GM12878 (cell line): ENCODE results near the gene SFTPB. TPM values are rescaled to one million over a fixed set of nuclear protein-coding genes. Genes with fewer than 3 reads are reported as not detected.

Experiments
- ATAC-seq: fragments of 200-7000 bp; cut with Tn5 transposase; 3 replicates; pipeline ENCODE4 v1.9.1; 2020; ENCODE audit warnings: mild to moderate bottlenecking, moderate library complexity
- BruUV-seq: library from RNA; stranded (reverse); fragments of 400-500 nt; replicated peaks from 2 replicates; lab custom pipeline; 2021; lab: Mats Ljungman, UMichigan
- CTCF ChIA-PET: fragments of 300-600 bp; sonication (Branson Sonifier 250); formaldehyde crosslinking; extraction: SDS; loops from one replicate; lab custom pipeline; 2021; ENCODE audit warnings: inconsistent platforms; lab: Yijun Ruan, JAX
- POLR2A ChIA-PET: fragments of 350-600 bp; formaldehyde crosslinking; extraction: SDS; loops from one replicate; lab custom pipeline; 2021; ENCODE audit warnings: inconsistent platforms; lab: Charles Lee
- RAD21 ChIA-PET: fragments of 300-600 bp; sonication (Branson Sonifier 250); formaldehyde crosslinking; loops from one replicate; lab custom pipeline; 2023; ENCODE audit warnings: antibody characterized with exemption; ENCODE audit not compliant: unreplicated experiment; lab: Charles Lee
- SMC1A ChIA-PET: fragments of 300-600 bp; sonication (Branson Sonifier 250); formaldehyde crosslinking; loops from one replicate; lab custom pipeline; 2023; ENCODE audit not compliant: unreplicated experiment, uncharacterized antibody; lab: Charles Lee
- DNase-seq: peaks from one replicate; pipeline ENCODE4 v3.0.0-alpha.2; 2011; ENCODE audit warnings: low read depth, low spot score
- FAIRE-seq: peaks from 3 replicates; lab custom pipeline; 2011; peaks lifted over from hg19 to GRCh38; lab: Jason Lieb, UNC
- H2AFZ ChIP-seq: 2 replicates; pipeline ENCODE4 v1.6.0; 2011; ENCODE audit warnings: low read depth, low read length, control low read depth; ENCODE audit not compliant: control insufficient read depth
- H3K27ac ChIP-seq: 2 replicates; pipeline ENCODE4 v1.5.1; 2011; ENCODE audit warnings: control low read depth; ENCODE audit not compliant: control insufficient read depth, insufficient read depth
- H3K27me3 ChIP-seq, 2 experiments: replicated peaks in 1 of 2; 2 replicates each; pipeline versions ENCODE4 v1.6.0 to v1.6.1; 2011; ENCODE audit warnings: low read length in 1 of 2; ENCODE audit not compliant: control insufficient read depth in 2 of 2, insufficient read depth in 2 of 2
- H3K36me3 ChIP-seq, 2 experiments: 2 replicates each; pipeline ENCODE4 v1.5.1; 2011; ENCODE audit warnings: low read length in 1 of 2; ENCODE audit not compliant: control insufficient read depth in 2 of 2, insufficient read depth in 2 of 2
- H3K4me1 ChIP-seq: 2 replicates; pipeline ENCODE4 v1.6.1; 2011; ENCODE audit warnings: mild to moderate bottlenecking, low read length, moderate library complexity, mixed read lengths; ENCODE audit not compliant: control insufficient read depth, insufficient read depth
- H3K4me2 ChIP-seq: 2 replicates; pipeline ENCODE4 v1.6.0; 2011; ENCODE audit warnings: control low read depth; ENCODE audit not compliant: control insufficient read depth, insufficient read depth
- H3K4me3 ChIP-seq: fragments of 200-600 bp; sonication (generic); 2 replicates; pipeline ENCODE4 v1.5.1; 2016
- H3K79me2 ChIP-seq: 2 replicates; pipeline ENCODE4 v1.6.0; 2011; ENCODE audit warnings: low read length; ENCODE audit not compliant: control insufficient read depth, insufficient read depth
- H3K9ac ChIP-seq: 2 replicates; pipeline ENCODE4 v1.8.0; 2011; ENCODE audit warnings: low read length, control low read depth, mixed read lengths; ENCODE audit not compliant: control insufficient read depth, insufficient read depth
- H3K9me3 ChIP-seq: replicated peaks from 3 replicates; pipeline ENCODE4 v1.5.1; 2011; ENCODE audit warnings: mild to moderate bottlenecking, low read length; ENCODE audit not compliant: control insufficient read depth, insufficient read depth
- H4K20me1 ChIP-seq: 2 replicates; pipeline ENCODE4 v1.6.0; 2011; ENCODE audit not compliant: control insufficient read depth, insufficient read depth
- ASH2L ChIP-seq: fragments of 300-600, 200-600 bp; sonication (generic); IDR thresholded peaks from 2 replicates; pipeline ENCODE4 v1.6.1; 2017; ENCODE audit warnings: low read depth, mild to moderate bottlenecking, borderline replicate concordance
- CBX5 ChIP-seq: sonication (generic); IDR thresholded peaks from 2 replicates; pipeline ENCODE4 v1.6.1; 2016; ENCODE audit warnings: low read depth, moderate library complexity, mild to moderate bottlenecking, inconsistent platforms
- E2F4 ChIP-seq: IDR thresholded peaks from 2 replicates; pipeline ENCODE4 v1.6.1; 2012; ENCODE audit warnings: low read depth, low read length, improper control_type of control experiment
- EGR1 ChIP-seq, 2 experiments: IDR thresholded peaks; 1 replicate in 1 of 2; 2 replicates in 1 of 2; pipeline ENCODE4 v1.6.1; 2011 to 2012; ENCODE audit warnings: low read depth in 2 of 2, low read length in 2 of 2, borderline replicate concordance in 1 of 2, mild to moderate bottlenecking in 1 of 2, moderate library complexity in 1 of 2
- FOXM1 ChIP-seq: IDR thresholded peaks from 2 replicates; pipeline ENCODE4 v1.6.1; 2012; ENCODE audit warnings: low read depth, mild to moderate bottlenecking, inconsistent platforms, low read length, moderate library complexity
- HDGF ChIP-seq: fragments of 450-650 bp; IDR thresholded peaks from 2 replicates; pipeline ENCODE4 v1.6.1; 2016; ENCODE audit warnings: antibody characterized with exemption
- HSF1 ChIP-seq: fragments of 150-350 bp; IDR thresholded peaks from 2 replicates; pipeline ENCODE4 v1.6.1; 2014; ENCODE audit warnings: mild to moderate bottlenecking, low read depth, low read length
- MEF2A ChIP-seq: IDR thresholded peaks from 2 replicates; pipeline ENCODE4 v1.6.1; 2011; ENCODE audit warnings: low read depth, mild to moderate bottlenecking, low read length, moderate library complexity; ENCODE audit not compliant: insufficient read depth
- MTA2 ChIP-seq: fragments of 450-650 bp; IDR thresholded peaks from 2 replicates; pipeline ENCODE4 v1.6.1; 2016; ENCODE audit warnings: low read depth, mild to moderate bottlenecking, moderate library complexity
- NFXL1 ChIP-seq: fragments of 450-650 bp; IDR thresholded peaks from 2 replicates; pipeline ENCODE4 v1.6.1; 2017; ENCODE audit warnings: antibody characterized with exemption, mild to moderate bottlenecking, borderline replicate concordance
- NR2F1 ChIP-seq: fragments of 450-650 bp; conservative IDR thresholded peaks from 2 replicates; pipeline ENCODE4 v1.6.1; 2017; ENCODE audit warnings: mild to moderate bottlenecking
- RELB ChIP-seq: fragments of 450-650 bp; IDR thresholded peaks from 2 replicates; pipeline ENCODE4 v1.6.1; 2017; ENCODE audit warnings: low read depth, mild to moderate bottlenecking, moderate library complexity
- SIN3A ChIP-seq: IDR thresholded peaks from 2 replicates; pipeline ENCODE4 v1.6.1; 2012; ENCODE audit warnings: low read depth, low read length, improper control_type of control experiment
- ZNF24 ChIP-seq: fragments of 450-650 bp; IDR thresholded peaks from 2 replicates; pipeline ENCODE4 v1.6.1; 2017; ENCODE audit warnings: antibody characterized with exemption, mild to moderate bottlenecking
- WGBS: methylation state at CpG from one replicate; pipeline ENCODE4 v1.1.6; 2016; ENCODE audit warnings: low lambda C conversion rate; ENCODE audit not compliant: insufficient replicate concordance, insufficient coverage; ENCODE audit errors: missing lambda C conversion rate; 5-methylcytosine and 5-hydroxymethylcytosine counted together
- in situ Hi-C: fragments of 300-500 bp; cut with MboI; formaldehyde crosslinking; loops from 9 replicates; pipeline ENCODE4 v1.14.3; 2018; ENCODE audit warnings: mixed read lengths
- intact Hi-C: fragments of 100-400 bp; cut with micrococcal nuclease; formaldehyde crosslinking; loops from one replicate; pipeline ENCODE4 v1.14.2; 2022; ENCODE audit not compliant: unreplicated experiment
- polyA plus RNA-seq, 11 experiments: library from polyadenylated mRNA; depleted of rRNA in 4 of 11; unstranded in 6 of 11; stranded (reverse) in 5 of 11; fragments of >200 nt; fragmentation: Nextera tagmentation in 4 of 11; fragmentation: Illumina TruSeq in 1 of 11; extraction: Ambion mirVana in 4 of 11; extraction: Trizol in 1 of 11; gene quantifications; 1 replicate in 1 of 11; 2 replicates in 10 of 11; pipeline versions ENCODE4 v1.2.1 to v1.2.3, GENCODE V29; 2011 to 2016; ENCODE audit warnings: inconsistent platforms in 2 of 11, missing spikeins in 2 of 11, low read depth in 1 of 11
- total RNA-seq, 4 experiments: library from RNA; depleted of rRNA in 3 of 4; stranded (reverse); fragments of >200 nt in 3 of 4; fragmentation: Illumina TruSeq in 1 of 4; extraction: Trizol in 1 of 4; gene quantifications; 2 replicates each; pipeline versions ENCODE4 v1.2.1 to v1.2.3, GENCODE V29; 2013 to 2021

SFTPB gene
- total and polyA plus RNA-seq, 10 of the 15 experiments (the other 5 are each of a cell fraction or from before 2014, with no cell fraction given), result 0.02 to 5.3 TPM; not detected in 8

- 48% methylated on average over 4 of the region's 4 CpGs for WGBS
- SMC1A ChIA-PET, result interaction anchor here (1.0 to 3.4 kb wide), 5 partner anchors 13 to 216 kb away, joined by 3 to 71 read pairs (median 4); no protein-coding TSS in a partner anchor
- Histone ChIP-seq H3K79me2 (no peaks in the 10 kb centered on the region), H3K9ac (no peak overlapping the region), H2AFZ (no peak overlapping the region), H3K4me3 (no peak overlapping the region), H3K27me3 (no peaks in the 10 kb centered on the region), H3K4me2 (no peak overlapping the region), H4K20me1 (no peaks in the 10 kb centered on the region), H3K4me1 (no peaks in the 10 kb centered on the region), H3K9me3 (no peaks in the 10 kb centered on the region), H3K36me3 (peaks cover 24 to 34% of the 10 kb centered on the region in 2 experiments), H3K27ac (no peak overlapping the region)
- TF ChIP-seq HSF1, result no peak
- TF ChIP-seq NR2F1, result no peak
- no peak for TF ChIP-seq E2F4
- no peak for TF ChIP-seq CBX5
- TF ChIP-seq SIN3A, result no peak
- no peak for TF ChIP-seq EGR1 (IDR thresholded peaks at IDR 0.05; ENCODE audit: borderline replicate concordance in 1 of 2, low read depth in 2 of 2, low read length in 2 of 2)
- TF ChIP-seq NFXL1, result no peak
- TF ChIP-seq RELB, result no peak
- no peak for TF ChIP-seq MEF2A
- no peak for TF ChIP-seq ASH2L
- TF ChIP-seq FOXM1, result no peak
- TF ChIP-seq HDGF, result no peak
- no peak for TF ChIP-seq MTA2
- TF ChIP-seq ZNF24, result no peak
- ATAC-seq, result no peak
- RAD21 ChIA-PET, result interaction anchor here (0.9 to 3.4 kb wide), 2 partner anchors 13 to 70 kb away, joined by 3 to 20 read pairs; no protein-coding TSS in a partner anchor
- intact Hi-C loops (loop anchor here (2.0 to 5.0 kb wide), 3 partner anchors 71 to 177 kb away; no protein-coding TSS in a partner anchor), in situ Hi-C loops (loop anchor here (5.0 kb wide), 1 partner anchor 72 kb away; no protein-coding TSS in a partner anchor)
- no peak for DNase-seq
- CTCF ChIA-PET, result interaction anchor here (0.6 to 5.2 kb wide), 13 partner anchors 10 to 608 kb away, joined by 3 to 162 read pairs (median 20); no protein-coding TSS in a partner anchor
- no TSS peak for BruUV-seq
- FAIRE-seq, result no peak
- POLR2A ChIA-PET, result interaction anchor here (0.6 kb wide), 1 partner anchor 449 kb away, joined by 4 read pairs; no protein-coding TSS in a partner anchor
Observed at GRCh38 chr2:85635636-85636035, 32.4 kb downstream of the SFTPB start.
